Activated CD8-positive, alpha-beta memory T cell treated with anti-CD3 and anti-CD28 coated beads for 1 hour (primary cell): Measurements from ENCODE around the gene INF2.
A peak's percentile ranks its signal among the peaks of the same experiment; 100 is the strongest.

Source experiments
- DNase-seq, 2 donors: peaks; one replicate each; pipeline ENCODE4 v3.0.0-alpha.2; 2020; ENCODE audit warnings: low read depth in 1 of 2; ENCODE audit errors: extremely low read depth in 1 of 2

INF2 gene

GRCh38 chr14:104767634-104767918 lies 78.2 kb downstream of the INF2 start:
- DNase-seq, result no peak

GRCh38 chr14:104768437-104769323 lies 79.3 kb downstream of the INF2 start:
- DNase-seq, result peak; percentile 77 to 89

DNA sequence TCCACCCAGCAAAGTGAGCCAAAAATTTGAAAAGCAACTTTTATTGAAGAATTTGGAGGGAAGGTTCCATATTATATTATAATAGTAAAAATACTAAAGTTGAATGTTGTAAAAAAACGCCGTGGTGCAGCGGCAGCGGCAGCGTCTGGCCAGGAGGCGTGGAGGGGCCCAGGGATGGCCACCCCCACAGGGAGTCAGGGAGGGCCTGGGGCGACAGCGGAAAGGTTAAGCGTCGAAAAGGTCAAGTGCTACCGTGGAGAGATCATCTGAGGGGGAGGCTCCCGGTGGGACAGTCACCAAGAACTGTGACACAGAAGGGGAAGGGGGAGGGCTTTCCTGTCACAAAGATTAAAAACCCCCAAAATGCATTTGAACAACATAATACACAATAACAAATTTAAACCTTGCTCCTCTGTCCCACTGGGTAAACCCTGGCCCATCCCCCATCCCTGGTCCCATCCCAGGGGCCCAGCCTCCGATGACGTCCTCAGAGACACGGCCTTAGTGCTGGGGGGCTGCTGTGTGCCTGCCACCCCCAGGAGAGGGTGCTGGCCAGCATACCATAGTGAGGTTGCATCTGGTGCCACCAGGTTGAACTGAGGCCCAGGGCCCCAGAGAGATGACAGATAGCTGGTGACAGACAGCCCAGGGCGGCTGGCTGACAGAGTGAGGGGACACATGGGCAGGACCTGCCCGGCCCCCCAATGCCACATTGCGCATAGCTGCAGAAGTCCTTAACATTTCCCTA lies 80.1 kb downstream of the INF2 start:
- DNase-seq, result no peak

GRCh38 chr14:104770072-104770579 lies 80.7 kb downstream of the INF2 start:
- no peak for DNase-seq

DNA sequence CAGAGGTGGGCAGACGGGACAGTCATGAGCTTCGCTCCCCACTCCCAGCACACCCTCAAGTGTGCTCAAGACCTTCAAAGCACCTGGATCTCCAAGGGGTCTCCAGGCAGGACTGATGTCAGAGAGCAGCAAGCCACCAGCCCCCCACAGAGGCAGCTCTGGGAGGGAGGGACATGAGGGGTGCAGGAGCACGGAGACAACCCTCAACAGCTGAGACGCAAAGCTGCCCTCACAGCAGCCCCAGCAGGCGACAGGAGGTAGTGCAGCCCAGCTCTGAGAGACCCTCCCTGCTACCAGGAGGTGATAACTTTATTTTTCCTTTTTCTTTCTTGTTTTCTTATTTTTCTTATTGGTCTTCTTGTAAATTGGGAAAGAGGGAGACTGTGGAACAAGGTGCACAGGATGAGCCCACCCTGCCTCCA lies 81.4 kb downstream of the INF2 start:
- no peak for DNase-seq

- DNase-seq, result no peak
Measured at GRCh38 chr14:104771374-104771773, 82.0 kb downstream of the INF2 start.
